ENCODE measurements around the gene VPS50. TPM values are rescaled to one million over a fixed set of nuclear protein-coding genes. Genes with fewer than 3 reads are reported as not detected.
"Not testable (repeated sequence)": the region's sequence is repeated elsewhere in the genome, so short reads cannot be mapped to it uniquely, and the experiment has no call there.

Gene VPS50
- total RNA-seq, 4 donors from 2014 or later: 17.4 to 26.6 (median 23.7) TPM

DNA sequence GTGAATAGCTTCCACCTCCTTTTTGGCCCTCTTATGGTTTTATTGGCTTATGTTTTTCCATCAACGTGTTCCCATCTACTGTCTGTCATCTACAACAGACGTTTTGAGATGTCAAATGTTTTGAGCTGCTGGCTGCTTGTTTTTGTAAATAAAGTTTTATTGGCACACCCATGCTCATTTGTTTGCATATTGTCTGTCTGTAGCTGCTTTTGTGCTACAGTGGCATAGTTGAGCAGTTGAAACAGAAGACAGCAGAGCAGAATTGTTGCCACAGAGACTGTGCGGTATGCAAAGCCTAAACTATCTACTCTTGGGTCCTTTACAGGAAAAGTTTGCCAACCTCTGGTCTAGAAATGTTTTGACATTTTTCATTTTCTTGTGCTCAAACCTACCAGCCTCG is 88.7 kb downstream of the VPS50 start:
- ATAC-seq: no peak
- Histone ChIP-seq H3K4me3 (no peak overlapping the region), H3K27ac (no peak overlapping the region), H3K36me3 (peaks cover 0 to 44% of the 10 kb centered on the region in 2 donors), H3K27me3 (no peaks in the 10 kb centered on the region), H3K4me1 (no peaks in the 10 kb centered on the region), H3K9me3 (no peaks in the 10 kb centered on the region)
- 91% methylated on average over 4 of the region's 4 CpGs for WGBS, 2 donors (ENCODE audit: low coverage in 1 of 2)
- TF ChIP-seq EP300 (IDR thresholded peaks at IDR 0.05): no peak
- TF ChIP-seq CTCF (IDR thresholded peaks at IDR 0.05): no peak
- TF ChIP-seq POLR2AphosphoS5 (IDR thresholded peaks at IDR 0.05): no peak
- no peak for TF ChIP-seq POLR2A (IDR thresholded peaks at IDR 0.05)

- H3K36me3 ChIP-seq: peaks cover 0 to 16% of the 10 kb centered on the region in 2 donors
- ATAC-seq, H3K27ac ChIP-seq, H3K9me3 ChIP-seq, H3K4me3 ChIP-seq, H3K4me1 ChIP-seq, H3K27me3 ChIP-seq: not testable (repeated sequence)
- 93 to 100% methylated on average over 1 of the region's 2 CpGs for WGBS, 2 donors (ENCODE audit: low coverage in 1 of 2)
These were observed 94.1 kb downstream of the VPS50 start for GRCh38 chr7:93326291-93326690.

DNA sequence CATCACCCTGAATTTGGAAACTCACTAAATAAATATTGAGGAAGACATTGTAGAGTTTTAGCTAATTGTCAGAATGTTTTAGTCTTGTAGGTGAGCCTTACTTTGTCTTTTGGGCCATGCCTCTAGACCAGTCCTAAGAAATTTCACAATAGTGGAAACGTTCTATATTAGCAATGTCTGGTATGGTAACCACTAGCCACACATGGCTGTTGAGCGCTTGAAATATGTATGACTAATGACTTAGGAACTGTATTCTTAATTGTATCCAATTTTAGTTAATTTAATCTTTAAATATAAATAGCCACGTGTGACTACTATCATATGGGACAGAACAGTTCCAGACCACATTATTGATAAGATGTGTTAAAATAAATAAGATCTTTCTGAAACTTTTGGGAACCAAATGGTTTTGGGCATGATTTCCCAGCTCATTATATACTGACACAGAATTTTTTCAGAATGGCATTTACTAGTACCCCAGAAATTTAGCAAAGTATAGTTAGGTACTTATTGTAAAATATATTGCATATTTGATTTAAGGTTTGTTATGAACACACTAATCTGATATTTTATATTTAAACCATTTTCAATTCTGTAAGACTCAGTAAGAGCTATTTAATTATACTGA is 95.0 kb downstream of the VPS50 start:
- no peak overlapping the region for H3K27ac ChIP-seq
- H3K4me1 ChIP-seq: no peaks in the 10 kb centered on the region
- no peak overlapping the region for H3K4me3 ChIP-seq
- no peaks in the 10 kb centered on the region for H3K27me3 ChIP-seq
- H3K36me3 ChIP-seq: peaks cover 0 to 15% of the 10 kb centered on the region in 2 donors
- ATAC-seq: no peak
- WGBS, 2 donors (ENCODE audit: low coverage in 1 of 2): 79 to 87% methylated on average over 3 of the region's 3 CpGs
- no peak for TF ChIP-seq POLR2AphosphoS5 (IDR thresholded peaks at IDR 0.05)
- no peaks in the 10 kb centered on the region for H3K9me3 ChIP-seq

GRCh38 chr7:93331706-93332105 is 99.5 kb downstream of the VPS50 start:
- H3K9me3 ChIP-seq: no peaks in the 10 kb centered on the region
- WGBS, 2 donors (ENCODE audit: low coverage in 1 of 2): 90 to 100% methylated on average over 3 of the region's 3 CpGs
- no peak overlapping the region for H3K27ac ChIP-seq
- no peaks in the 10 kb centered on the region for H3K27me3 ChIP-seq
- no peak for ATAC-seq
- no peaks in the 10 kb centered on the region for H3K4me1 ChIP-seq
- H3K36me3 ChIP-seq: peaks cover 0 to 30% of the 10 kb centered on the region in 2 donors
- H3K4me3 ChIP-seq: no peak overlapping the region
- no peak for TF ChIP-seq POLR2AphosphoS5 (IDR thresholded peaks at IDR 0.05)
- TF ChIP-seq CTCF (IDR thresholded peaks at IDR 0.05): no peak
- no peak for TF ChIP-seq EP300 (IDR thresholded peaks at IDR 0.05)
- no peak for TF ChIP-seq POLR2A (IDR thresholded peaks at IDR 0.05)

GRCh38 chr7:93332172-93332571 is 100.0 kb downstream of the VPS50 start:
- Histone ChIP-seq H3K9me3 (no peaks in the 10 kb centered on the region), H3K4me1 (no peaks in the 10 kb centered on the region), H3K27ac (no peak overlapping the region), H3K4me3 (no peak overlapping the region), H3K36me3 (peaks cover 0 to 34% of the 10 kb centered on the region in 2 donors), H3K27me3 (no peaks in the 10 kb centered on the region)
- ATAC-seq: no peak
- 70 to 95% methylated on average over 2 of the region's 2 CpGs for WGBS, 2 donors (ENCODE audit: low coverage in 1 of 2)
- TF ChIP-seq POLR2A (IDR thresholded peaks at IDR 0.05) (no peak), POLR2AphosphoS5 (IDR thresholded peaks at IDR 0.05) (no peak), CTCF (IDR thresholded peaks at IDR 0.05) (no peak), EP300 (IDR thresholded peaks at IDR 0.05) (no peak)

- no peak overlapping the region for H3K4me3 ChIP-seq
- H3K9me3 ChIP-seq: no peaks in the 10 kb centered on the region
- TF ChIP-seq EP300 (IDR thresholded peaks at IDR 0.05): no peak
- no peak for TF ChIP-seq CTCF (IDR thresholded peaks at IDR 0.05)
- no peak for TF ChIP-seq POLR2AphosphoS5 (IDR thresholded peaks at IDR 0.05)
- no peak for TF ChIP-seq POLR2A (IDR thresholded peaks at IDR 0.05)
- no peak for ATAC-seq
- peaks cover 0 to 78% of the 10 kb centered on the region in 2 donors for H3K36me3 ChIP-seq
- WGBS, 2 donors (ENCODE audit: low coverage in 1 of 2): 76 to 88% methylated on average over 2 of the region's 2 CpGs
- no peak overlapping the region for H3K27ac ChIP-seq
- no peaks in the 10 kb centered on the region for H3K4me1 ChIP-seq
- H3K27me3 ChIP-seq: no peaks in the 10 kb centered on the region
These were observed 104.9 kb downstream of the VPS50 start for GRCh38 chr7:93337052-93337451.

- H3K4me1 ChIP-seq, H3K27ac ChIP-seq, H3K27me3 ChIP-seq, H3K4me3 ChIP-seq, ATAC-seq, H3K9me3 ChIP-seq: not testable (repeated sequence)
- WGBS, 2 donors (ENCODE audit: low coverage in 1 of 2): no CpG with 5 or more reads among the region's 13 CpGs
- peaks cover 0 to 49% of the 10 kb centered on the region in 2 donors for H3K36me3 ChIP-seq
These were observed 110.0 kb downstream of the VPS50 start for GRCh38 chr7:93342178-93342577.
